Measurements from ENCODE around the gene LZTR1.
"Not testable (repeated sequence)": the region's sequence is repeated elsewhere in the genome, so short reads cannot be mapped to it uniquely, and the experiment has no call there.

Gene LZTR1

GRCh38 chr22:20994128-20994901 lies 12.2 kb downstream of the LZTR1 start:
- in situ Hi-C loops (cut with HindIII; ENCODE audit: low sequenced_read_pairs): no loop called here

- in situ Hi-C loops (cut with HindIII; ENCODE audit: low sequenced_read_pairs): no loop called here
Measured at GRCh38 chr22:20994902-20995241, 12.8 kb downstream of the LZTR1 start.

- in situ Hi-C loops (cut with HindIII; ENCODE audit: low sequenced_read_pairs): no loop called here
Measured at GRCh38 chr22:20995329-20996030, 13.4 kb downstream of the LZTR1 start.

DNA sequence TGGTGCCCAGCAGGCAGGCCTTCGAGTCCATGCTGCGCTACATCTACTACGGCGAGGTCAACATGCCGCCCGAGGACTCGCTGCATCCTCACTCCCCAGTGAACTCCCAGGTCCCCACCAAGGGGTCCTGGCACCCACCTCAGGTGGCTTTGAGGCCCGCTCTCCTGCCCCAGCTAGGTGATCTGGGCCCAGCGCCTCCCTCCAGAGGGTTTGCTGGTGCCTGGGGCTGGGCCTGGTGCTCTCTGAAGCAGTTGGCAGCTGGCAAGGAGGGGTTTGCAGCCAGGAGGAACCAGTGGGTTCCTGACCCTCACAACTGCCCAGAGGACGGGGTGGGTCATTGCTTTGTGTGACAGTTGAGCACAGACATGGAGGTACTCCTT lies 13.9 kb downstream of the LZTR1 start:
- in situ Hi-C loops (cut with HindIII; ENCODE audit: low sequenced_read_pairs): no loop called here

DNA sequence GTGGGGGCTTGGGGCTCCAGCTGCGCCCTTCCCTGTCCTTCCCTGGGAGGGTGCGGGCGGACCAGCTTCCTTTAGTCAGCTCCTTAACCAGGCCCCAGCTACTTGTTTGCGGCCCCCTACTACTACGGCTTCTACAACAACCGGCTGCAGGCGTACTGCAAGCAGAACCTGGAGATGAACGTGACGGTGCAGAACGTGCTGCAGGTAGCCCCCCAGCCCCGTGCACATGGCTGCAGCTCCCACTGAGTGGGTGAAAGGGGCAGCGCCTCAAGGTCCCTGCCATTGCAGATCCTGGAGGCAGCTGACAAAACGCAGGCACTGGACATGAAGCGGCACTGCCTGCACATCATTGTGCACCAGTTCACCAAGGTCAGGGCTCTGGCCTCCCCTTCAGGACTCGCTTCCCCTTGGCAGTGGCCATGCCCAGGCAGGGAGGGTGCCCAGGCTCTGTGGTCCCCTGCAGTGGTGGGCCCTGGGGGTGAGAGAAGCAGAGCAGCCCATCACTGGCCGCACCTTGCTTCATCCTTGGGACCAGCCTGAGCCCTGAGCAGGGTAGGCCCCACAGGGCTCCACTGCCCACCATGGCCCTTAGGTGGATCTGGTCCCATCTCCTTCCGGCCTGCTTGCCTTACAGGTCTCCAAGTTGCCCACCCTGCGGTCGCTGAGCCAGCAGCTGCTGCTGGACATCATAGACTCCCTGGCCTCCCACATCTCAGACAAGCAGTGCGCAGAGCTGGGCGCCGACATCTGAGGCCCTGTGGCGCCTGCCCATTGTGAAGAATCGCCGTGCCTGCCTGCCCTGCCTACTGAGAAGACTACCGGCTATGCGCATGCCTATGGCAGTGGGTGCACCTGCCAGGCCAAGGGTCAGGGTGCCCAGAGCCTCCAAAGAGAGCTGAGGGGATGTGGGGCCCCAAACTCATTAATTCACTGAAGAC lies 14.8 kb downstream of the LZTR1 start:
- in situ Hi-C loops (cut with HindIII; ENCODE audit: low sequenced_read_pairs): no loop called here

DNA sequence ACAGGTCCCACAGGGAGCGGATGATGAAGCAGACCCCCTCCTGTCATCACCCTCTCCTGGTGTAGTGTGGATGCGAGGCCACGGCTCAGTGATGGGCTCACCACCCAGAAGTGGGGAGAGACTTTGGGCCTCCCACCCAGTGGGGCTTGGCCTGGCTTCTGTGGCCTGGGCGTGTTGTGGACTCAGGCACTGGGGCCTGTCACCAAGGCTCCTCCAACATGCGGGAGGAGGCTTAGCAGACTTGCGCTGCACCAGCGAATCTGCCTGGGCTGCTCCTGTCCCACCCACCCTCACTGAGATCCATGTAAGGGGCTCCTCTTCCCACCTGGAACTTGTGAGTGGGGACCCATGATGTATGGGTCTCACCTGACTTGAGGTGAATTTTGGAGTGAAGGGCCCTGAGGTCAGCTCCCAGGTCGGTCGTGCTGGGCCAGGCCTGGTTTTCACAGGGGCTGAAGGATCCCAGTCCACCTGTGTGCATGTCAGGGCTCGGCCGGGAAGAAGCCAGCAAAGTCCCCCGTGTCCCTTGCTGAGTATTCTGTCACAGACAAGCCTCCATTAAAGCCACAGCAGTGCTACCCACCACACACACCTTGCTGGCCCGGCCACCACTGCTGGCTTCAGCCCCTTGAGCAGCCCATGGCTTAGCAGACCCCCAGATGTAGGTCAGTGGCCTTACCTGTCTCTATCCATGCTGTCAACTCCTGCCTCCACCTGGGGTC lies 15.6 kb downstream of the LZTR1 start:
- in situ Hi-C loops (cut with HindIII; ENCODE audit: low sequenced_read_pairs): no loop called here

DNA sequence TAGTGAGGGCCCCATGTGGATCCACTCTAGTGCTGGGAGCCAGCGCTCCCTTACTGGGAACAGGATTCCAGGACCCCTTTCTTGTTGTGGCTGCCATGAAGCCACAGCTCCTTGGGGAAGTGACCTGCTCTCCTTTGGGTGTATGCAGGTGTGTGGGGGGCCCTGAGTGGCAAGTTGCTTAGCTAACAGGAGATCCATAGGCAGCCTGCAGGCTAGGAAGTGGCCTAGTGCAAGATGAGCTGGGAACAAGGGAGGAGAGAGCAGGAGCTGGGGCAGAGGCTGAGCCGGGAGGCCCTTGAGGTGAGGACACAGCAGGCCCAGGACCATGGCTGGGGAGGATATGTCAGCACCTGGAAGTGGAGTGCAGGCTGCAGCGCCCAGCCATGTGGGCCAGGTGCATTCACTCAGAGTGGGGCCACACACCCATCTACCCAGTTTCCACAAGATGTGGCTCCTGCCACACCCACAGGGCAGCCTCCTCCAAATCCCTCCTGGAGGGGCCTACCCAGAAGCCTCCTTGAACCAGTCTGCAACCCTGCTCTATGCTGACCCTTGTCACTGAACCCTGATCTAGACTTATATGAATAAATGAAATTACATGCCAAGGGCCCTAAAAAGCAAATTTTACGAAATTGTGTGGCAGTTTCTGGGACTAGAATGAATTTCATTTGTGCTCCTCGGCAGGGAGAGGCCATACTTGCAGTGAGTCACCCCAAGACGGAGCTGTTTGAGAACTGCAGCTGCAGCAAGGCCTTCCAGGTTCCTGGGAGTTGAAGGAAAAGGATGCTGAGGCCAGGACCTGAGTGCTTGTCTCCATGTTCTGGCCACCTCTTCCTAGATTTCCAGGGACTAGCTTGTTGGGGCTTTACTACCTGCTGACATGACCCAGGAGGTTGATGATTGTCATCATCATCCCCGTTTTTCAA lies 16.6 kb downstream of the LZTR1 start:
- in situ Hi-C loops (cut with HindIII; ENCODE audit: low sequenced_read_pairs): no loop called here

DNA sequence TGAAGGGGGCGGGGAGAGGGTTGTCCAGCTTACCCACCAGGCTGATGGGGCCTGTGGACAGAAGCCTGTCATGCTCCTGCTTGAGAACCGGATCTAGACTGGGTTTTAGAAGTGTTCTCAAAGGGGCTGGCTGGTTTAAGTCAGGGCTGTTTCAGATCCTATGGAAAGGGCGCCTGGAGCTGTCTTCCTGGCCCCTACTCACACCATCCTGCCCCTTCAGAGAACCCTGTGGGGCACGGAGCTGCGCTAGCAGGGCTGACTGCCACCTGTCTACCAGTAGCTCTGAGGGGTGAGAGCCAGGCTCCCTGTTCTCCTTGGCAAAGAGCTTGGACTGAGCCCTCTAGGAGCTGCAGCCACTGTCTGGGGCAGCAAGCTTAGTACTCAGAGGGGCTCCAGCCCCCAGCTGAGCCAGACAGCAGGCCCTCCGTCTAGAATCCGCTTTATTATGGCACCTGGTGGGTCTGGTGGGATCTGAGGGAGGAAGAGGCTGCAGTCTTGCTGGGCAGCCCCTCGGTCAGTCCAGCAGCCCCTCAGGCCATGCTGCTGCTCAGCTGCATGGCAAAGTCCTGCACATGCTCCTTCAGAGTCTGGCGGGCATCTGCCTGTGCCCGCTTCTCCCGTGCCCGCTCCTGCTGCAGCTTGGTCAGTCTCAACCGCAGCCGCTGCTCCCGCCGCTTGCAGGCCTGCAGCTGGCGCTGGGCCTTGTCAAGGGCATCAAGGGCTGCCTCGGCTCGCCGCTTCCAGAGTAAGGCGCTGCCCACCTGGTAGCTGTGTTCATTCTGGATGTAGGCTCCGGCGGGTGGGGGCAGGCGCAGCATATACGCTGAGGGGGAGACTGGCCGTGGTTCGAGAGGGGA lies 17.5 kb downstream of the LZTR1 start:
- in situ Hi-C loops (cut with HindIII; ENCODE audit: low sequenced_read_pairs): no loop called here

DNA sequence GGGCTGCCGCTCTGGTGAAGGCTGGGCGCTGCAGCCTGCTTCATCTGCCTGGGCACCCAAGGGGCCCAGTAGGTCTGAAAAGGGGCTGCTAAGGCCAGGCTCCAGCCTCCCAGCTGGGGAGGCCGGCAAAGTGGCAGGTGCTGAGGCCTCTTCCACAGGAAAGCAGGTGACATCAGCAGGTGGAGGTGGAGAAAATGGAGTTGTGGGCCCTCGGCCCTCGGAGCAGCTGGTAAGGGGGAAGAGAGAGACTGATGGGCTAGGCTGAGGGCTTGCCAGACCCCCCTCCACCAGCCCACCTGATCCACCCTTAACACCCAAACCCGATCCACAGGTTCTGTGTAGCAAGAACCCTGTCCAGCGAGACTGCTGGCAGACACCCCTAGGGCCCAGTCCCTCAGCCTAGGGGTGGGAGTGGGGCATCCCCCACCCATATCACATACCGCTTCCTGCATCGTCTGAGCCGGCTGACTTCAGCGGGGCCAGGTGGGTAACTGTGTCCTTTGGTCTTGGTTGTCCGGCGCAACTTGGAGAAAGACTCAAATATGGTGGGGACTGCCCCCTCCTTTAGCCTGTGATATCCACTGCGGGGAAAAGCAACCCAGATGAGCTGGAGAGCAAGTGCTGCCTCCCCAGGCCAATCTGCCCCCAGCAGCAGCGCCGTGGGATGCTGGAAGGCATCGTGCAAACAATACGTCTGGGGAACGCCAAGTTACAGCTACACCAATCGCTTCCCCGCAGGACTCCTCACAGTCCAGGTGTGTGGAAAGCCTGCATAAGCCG lies 18.3 kb downstream of the LZTR1 start:
- in situ Hi-C loops (cut with HindIII; ENCODE audit: low sequenced_read_pairs): no loop called here

- in situ Hi-C loops (cut with HindIII; ENCODE audit: low sequenced_read_pairs): no loop called here
Measured at GRCh38 chr22:21000987-21001600, 19.0 kb downstream of the LZTR1 start.

DNA sequence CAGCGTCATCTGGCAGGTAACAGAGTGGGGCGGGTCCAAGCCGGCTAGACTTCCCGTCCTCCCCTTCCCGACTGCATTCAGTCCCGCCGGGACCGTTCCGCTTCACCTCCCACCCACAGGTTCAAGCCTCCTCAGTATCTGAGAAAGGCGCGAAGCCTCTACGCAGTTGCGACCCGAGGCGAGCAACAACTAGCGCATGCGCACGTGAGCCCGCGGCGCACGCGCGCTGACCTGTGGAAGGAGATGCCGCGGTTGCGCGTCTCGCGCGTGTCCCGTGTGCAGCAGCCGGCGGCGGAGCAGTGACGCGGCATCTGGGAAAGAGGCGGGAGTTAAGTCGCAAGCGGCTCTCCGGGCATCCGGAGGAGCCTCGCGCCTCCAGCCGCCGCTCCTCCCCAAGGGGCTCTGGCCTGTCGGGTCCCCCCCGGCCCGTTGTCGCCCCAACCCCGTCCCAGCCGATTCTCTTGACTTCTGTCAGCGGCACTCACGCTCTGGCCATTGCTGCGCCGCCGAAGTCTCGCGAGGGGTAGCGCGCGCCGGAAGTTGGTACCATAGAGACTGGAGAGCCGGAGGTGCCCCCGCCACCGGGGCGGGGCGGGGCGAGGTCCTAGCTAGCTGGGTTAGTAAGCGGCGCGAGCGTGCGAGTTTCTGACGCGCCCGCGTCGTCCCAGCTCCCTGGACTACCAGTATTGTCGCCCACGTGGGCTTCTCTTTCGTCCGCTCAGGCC lies 19.7 kb downstream of the LZTR1 start, which contains the start of gene THAP7:
THAP7 (minus strand) TSS at position 518 of the 725 bp plus-strand sequence; CDS start at position 311, 207 bp downstream.
- in situ Hi-C loops (cut with HindIII; ENCODE audit: low sequenced_read_pairs): no loop called here

GRCh38 chr22:21003782-21004181 lies 21.7 kb downstream of the LZTR1 start:
- in situ Hi-C loops (cut with HindIII; ENCODE audit: low sequenced_read_pairs): no loop called here

DNA sequence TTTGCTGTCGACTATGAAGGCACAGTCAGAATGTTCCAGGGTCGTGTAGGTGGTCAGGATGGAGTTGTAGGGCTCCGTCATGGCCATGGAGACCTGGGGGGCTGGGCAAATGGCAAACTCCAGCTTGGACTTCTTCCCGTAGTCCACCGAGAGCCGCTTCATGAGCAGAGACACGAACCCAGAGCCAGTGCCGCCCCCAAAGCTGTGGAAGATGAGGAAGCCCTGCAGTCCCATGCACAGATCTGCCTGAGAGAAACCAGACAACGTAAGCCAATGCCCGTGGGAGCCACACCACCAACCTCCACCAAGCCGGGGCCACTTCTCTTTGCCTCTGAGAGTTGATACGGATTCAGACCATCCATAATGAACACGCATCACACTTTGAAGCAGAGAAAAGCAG lies 27.1 kb downstream of the LZTR1 start:
- in situ Hi-C loops (cut with HindIII; ENCODE audit: low sequenced_read_pairs): not testable (repeated sequence)

DNA sequence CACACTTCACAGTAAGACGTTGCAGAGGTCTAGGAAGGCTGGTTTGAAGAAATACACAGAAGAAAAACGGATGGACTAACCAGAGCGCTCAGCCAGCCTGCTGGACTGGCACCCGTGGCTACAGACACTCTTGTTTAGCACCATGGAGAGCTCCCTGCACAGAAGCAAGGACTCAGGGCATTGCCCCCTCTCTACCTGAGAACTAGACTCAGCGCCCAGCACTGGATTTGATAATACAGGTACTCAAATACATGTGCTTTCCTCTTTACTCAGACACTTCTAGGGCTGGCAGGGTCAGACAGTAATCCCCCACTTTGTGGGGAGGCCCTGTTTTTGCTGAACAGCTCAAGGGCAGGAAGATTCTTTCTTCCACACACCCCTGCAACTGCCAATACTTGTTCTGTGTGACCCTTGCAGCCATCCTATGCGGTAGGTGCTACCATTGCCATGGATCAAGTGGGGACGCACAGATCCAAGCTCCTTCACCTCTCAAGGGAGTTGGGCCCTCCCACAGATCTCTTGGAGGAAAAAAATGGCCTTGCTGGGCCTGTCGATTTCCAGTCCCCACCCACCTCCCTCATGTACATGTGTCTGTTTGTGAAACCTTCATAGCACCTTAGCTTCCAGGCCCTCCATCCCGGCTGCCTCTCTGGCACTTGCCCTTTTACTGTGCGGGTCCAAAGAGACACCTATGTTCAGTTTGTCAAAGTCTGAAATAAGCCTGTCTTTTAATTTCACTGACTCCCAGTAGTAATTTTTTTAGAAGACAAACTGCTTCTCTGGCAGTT lies 27.7 kb downstream of the LZTR1 start:
- in situ Hi-C loops (cut with HindIII; ENCODE audit: low sequenced_read_pairs): no loop called here

- in situ Hi-C loops (cut with HindIII; ENCODE audit: low sequenced_read_pairs): no loop called here
Measured at GRCh38 chr22:21010426-21011113, 28.5 kb downstream of the LZTR1 start.

Measured in DLD1 (cell line).